GM19397 (cell line): Measurements from ENCODE around the gene REPIN1.

Source experiments
- ATAC-seq: cut with Tn5 transposase; IDR thresholded peaks from one replicate; pipeline ENCODE4 v1.9.1; 2021; ENCODE audit warnings: mild to moderate bottlenecking, moderate library complexity; ENCODE audit not compliant: unreplicated experiment

Gene REPIN1

DNA sequence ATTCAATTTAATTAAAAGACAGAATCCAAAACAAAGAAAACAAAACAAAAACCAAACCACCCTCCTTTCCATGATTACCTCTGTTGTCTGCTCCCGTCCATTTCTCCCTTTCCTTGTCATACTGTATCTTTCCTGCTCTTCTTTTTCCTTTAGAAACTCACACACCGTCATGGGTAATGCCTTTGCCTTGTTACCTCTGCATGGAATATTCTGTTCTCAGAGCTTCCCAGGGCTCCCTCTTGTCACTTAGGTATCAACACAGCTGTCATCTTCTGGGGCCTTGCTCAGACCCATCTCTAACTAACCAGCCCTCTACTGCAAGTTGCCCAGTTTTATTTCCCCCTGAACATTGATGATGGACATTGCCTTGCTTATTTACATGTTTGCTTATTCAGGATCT lies 51.6 kb downstream of the REPIN1 start:
- no peak for ATAC-seq

DNA sequence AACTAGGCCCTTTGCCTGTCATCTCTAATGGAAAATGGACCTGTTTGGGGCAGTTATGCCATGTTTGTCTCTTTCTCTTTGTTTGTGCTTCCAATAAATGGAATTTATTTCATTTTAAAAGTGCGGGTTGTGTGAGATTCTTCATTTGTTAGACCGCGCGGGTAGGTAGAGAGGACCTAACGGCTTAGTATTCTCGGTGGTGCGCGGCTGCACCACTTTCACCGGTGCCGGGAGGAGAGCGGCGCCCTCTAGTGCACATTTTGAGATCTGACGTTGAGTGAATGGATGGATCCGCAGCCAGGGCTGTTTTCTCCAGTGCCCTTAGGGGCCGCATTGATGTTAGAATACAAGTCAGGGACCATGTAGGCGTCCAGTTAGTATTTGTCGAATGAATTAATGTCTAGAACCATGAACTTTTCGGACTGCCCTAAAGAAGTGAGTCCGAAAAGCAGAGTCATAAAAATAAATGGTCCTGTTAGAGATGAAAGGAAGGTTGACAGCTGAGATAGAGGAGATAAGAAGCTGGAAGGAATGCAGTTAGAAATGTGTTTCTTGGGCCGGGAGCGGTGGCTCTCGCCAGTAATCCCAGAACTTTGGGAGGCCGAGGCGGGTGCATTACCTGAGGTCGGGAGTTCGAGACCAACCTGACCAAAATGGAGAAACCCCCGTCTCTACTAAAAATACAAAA lies 52.5 kb downstream of the REPIN1 start:
- peak; percentile 89 for ATAC-seq

DNA sequence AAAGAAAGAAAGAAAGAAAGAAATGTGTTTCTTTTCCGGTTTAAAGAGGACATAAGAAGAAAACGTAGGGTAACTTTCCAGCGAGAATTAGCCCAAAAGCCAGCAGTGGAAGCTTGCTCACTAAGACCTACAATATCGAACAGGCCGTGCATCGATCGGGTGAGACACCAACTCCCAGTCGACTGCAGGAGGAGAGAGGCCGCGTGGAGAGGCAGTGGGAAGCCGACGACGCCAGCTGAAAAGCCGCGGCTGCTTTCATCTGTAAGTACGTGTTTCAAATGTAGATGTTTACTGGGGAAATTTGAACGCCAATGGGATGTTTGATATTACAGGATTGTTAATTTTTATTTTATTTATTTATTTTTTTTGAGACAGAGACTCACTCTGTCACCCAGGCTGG lies 53.2 kb downstream of the REPIN1 start:
- no peak for ATAC-seq
